ENCODE results near the gene NIFK.
"Not testable (repeated sequence)": the region's sequence is repeated elsewhere in the genome, so short reads cannot be mapped to it uniquely, and the experiment has no call there.

Gene NIFK

GRCh38 chr2:121694398-121695170, 42.1 kb downstream of the NIFK start:
- DNase-seq (ENCODE audit: low read depth) = peak; percentile 43

DNA sequence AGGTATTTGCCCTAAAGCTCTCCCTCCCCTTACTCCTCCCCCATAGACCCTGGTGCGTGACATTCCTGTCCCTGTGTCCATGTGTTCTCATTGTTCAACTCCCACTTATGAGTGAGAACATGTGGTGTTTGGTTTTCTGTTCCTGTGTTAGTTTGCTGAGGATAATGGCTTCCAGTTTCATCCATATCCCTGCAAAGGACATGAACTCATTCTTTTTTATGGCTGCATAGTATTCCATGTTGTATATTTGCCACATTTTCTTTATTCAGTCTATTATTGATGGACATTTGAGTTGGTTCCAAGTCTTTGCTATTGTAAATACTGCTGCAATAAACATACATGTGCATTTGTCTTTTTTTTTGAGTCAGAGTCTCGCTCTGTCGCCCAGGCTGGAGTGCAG, 46.1 kb downstream of the NIFK start:
- not testable (repeated sequence) for DNase-seq (ENCODE audit: low read depth)

- no peak for DNase-seq (ENCODE audit: low read depth)
Observed at GRCh38 chr2:121690095-121690494, 46.6 kb downstream of the NIFK start.

DNA sequence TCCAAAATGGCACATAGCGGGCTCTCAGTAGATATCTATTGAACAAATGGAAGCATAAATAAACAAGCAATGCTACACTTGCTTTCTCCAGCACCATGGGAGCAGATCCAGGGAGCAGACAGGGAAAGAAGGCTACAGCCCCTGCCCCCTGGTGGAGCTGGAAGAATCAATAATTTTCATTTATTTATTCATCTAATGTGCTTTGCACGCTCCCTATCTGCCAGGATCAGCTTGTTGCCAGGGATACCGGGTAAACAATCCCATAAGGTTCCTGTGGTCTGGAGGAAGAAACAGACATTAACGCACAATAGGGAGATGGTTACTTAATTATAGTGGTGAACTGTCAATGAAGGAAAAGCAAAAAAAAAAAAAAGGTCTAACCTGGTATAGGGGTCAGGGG, 47.3 kb downstream of the NIFK start:
- DNase-seq (ENCODE audit: low read depth) = no peak

GRCh38 chr2:121688820-121689219, 47.9 kb downstream of the NIFK start:
- no peak for DNase-seq (ENCODE audit: low read depth)

- DNase-seq (ENCODE audit: low read depth) = no peak
Observed at GRCh38 chr2:121686902-121687301, 49.8 kb downstream of the NIFK start.

DNA sequence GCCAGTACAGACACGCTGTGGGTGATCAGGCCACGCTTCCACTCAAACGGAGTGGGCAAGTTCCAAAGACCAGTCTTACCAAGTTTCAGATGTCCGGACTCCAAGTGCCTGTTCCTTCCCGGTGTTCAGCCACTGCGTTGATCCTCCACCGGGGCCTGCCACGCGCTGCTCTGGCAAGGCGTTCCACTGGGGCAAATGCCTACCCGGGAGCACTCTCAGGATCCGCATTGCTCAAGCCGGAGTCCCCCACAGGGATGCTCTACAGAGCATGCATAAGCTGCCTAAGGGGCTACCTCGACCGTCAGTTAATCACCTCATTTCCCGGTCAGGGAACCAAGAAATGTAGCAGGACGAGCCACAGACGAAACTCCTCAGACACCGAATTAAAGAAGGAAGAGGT, 50.5 kb downstream of the NIFK start:
- DNase-seq (ENCODE audit: low read depth) = no peak

DNA sequence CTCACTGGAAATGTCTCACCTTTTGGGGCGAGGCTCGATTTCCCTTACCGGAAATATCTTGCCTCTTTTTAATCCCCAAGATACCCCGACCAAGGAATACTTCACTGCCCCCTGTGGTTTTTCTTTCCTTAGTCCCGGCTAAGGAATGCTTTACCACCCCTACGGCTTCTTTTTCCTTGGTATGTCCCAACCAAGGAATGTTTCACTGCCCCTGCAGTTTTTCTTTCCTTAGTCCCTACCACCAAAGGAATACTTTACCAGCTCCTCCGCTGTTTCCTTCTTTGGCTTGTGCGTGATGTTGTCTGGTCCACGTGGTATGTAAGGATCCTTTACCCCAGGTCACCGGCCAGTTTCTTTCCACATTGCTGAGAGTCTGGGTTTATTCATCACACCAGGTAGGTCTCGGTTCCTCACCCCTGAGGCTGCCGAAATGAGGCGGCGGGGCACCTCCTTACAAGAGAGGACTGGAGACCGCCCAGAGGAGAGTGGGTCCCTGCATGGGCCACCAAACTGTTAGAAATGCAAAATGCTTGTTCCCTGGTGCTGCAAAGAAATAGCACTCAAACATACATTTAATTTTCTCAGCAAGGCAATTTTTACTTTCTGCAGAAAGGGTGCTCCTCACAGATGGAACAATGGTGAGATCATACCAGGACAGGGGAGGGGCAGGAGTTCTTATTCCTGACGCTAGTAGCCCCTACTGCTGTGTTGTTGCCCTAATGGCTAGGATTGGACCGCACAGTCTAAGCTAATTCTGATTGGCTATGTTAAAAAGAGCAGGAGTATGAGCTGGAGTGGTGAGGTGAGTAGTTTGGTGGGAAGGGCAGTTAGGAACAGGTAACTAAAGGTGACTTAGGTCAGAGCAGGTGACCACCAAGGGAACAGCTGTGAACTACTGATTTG, 54.0 kb downstream of the NIFK start:
- DNase-seq (ENCODE audit: low read depth) = no peak

DNA sequence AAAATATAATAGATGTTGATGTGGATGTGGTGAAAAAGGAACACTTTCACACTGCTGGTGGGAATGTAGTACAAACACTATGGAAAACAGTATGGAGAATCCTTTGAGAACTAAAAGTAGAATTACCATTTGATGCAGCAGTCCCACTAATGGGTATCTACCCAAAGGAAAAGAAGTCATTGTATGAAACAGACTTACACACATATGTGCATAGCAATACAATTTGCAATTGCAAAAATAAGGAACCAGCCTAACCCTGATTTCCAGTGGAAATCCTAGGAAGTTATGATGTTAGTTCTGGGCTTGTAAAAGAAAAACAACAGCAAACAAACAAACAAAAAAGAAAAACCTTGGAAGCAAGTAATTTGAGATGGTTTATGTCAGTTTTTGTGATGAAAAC, 58.8 kb downstream of the NIFK start:
- DNase-seq (ENCODE audit: low read depth) = no peak

Measured in HS-27A (cell line).